K562 (cell line): ENCODE results near the gene PITX2. TPM values are rescaled to one million over a fixed set of nuclear protein-coding genes. Genes with fewer than 3 reads are reported as not detected.

Experiments
- ATAC-seq: fragments of 200-7000 bp; cut with Tn5 transposase; 3 replicates; pipeline ENCODE4 v1.9.1; 2020; ENCODE audit warnings: moderate library complexity
- BruUV-seq: library from RNA; stranded (reverse); fragments of 400-500 nt; replicated peaks from 2 replicates; lab custom pipeline; 2021; lab: Mats Ljungman, UMichigan
- CTCF ChIA-PET: fragments of 300-600 bp; formaldehyde crosslinking; extraction: SDS; loops from one replicate; lab custom pipeline; 2021; ENCODE audit warnings: low intra/inter-chr PET ratio; lab: Yijun Ruan, JAX
- POLR2A ChIA-PET: fragments of 300-600, 350-650 bp; sonication (Branson Sonifier 250); formaldehyde crosslinking; extraction: SDS; loops from one replicate; lab custom pipeline; 2021; ENCODE audit warnings: antibody characterized with exemption, inconsistent platforms; lab: Yijun Ruan, JAX
- DNase-seq, 4 experiments: peaks; one replicate each; pipeline versions ENCODE4 v3.0.0 to v3.0.0-alpha.2; 2011 to 2018; ENCODE audit warnings: low spot score in 3 of 4, mixed read lengths in 3 of 4; ENCODE audit errors: extremely low read depth in 1 of 4
- FAIRE-seq: peaks from 2 replicates; lab custom pipeline; 2011; peaks lifted over from hg19 to GRCh38; lab: Jason Lieb, UNC
- H2AFZ ChIP-seq: 2 replicates; pipeline ENCODE4 v1.6.0; 2011; ENCODE audit warnings: low read depth, low read length, control low read depth, inconsistent platforms
- H3K27ac ChIP-seq: fragments of 200-600 bp; 3 replicates; pipeline ENCODE4 v1.8.0; 2011; ENCODE audit warnings: low read depth, mild to moderate bottlenecking, control low read depth, inconsistent platforms, low read length, moderate library complexity, mixed read lengths; ENCODE audit errors: extremely low read depth
- H3K27me3 ChIP-seq, 2 experiments: fragments of 300-600 bp in 1 of 2; 2 replicates in 1 of 2; 3 replicates in 1 of 2; pipeline versions ENCODE4 v1.6.0 to v1.8.0; 2011; ENCODE audit warnings: inconsistent platforms in 2 of 2, low read length in 2 of 2, mild to moderate bottlenecking in 1 of 2, mixed read lengths in 1 of 2, moderate library complexity in 1 of 2; ENCODE audit not compliant: control insufficient read depth in 2 of 2, insufficient read depth in 2 of 2
- H3K36me3 ChIP-seq: fragments of 300-600 bp; 3 replicates; pipeline ENCODE4 v1.8.0; 2011; ENCODE audit warnings: mild to moderate bottlenecking, low read length, inconsistent platforms; ENCODE audit not compliant: control insufficient read depth, insufficient read depth
- H3K4me1 ChIP-seq, 2 experiments: fragments of 200-600 bp in 1 of 2; replicated peaks in 1 of 2; 2 replicates in 1 of 2; 3 replicates in 1 of 2; pipeline versions ENCODE4 v1.5.1 to v1.8.0; 2011; ENCODE audit warnings: inconsistent platforms in 2 of 2, low read length in 2 of 2, mild to moderate bottlenecking in 1 of 2, mixed read lengths in 1 of 2, moderate library complexity in 1 of 2; ENCODE audit not compliant: control insufficient read depth in 2 of 2, insufficient read depth in 2 of 2
- H3K4me2 ChIP-seq: 2 replicates; pipeline ENCODE4 v1.6.1; 2011; ENCODE audit warnings: low read length, control low read depth, inconsistent platforms, mixed read lengths; ENCODE audit not compliant: insufficient read depth
- H3K4me3 ChIP-seq: fragments of 200-600 bp; sonication (generic), shearing (Covaris generic); 2 replicates; pipeline ENCODE4 v1.5.1; 2016; ENCODE audit warnings: control low read depth, inconsistent platforms
- H3K79me2 ChIP-seq: fragments of 200-600 bp; 3 replicates; pipeline ENCODE4 v1.8.0; 2011; ENCODE audit warnings: low read length, inconsistent platforms; ENCODE audit not compliant: control insufficient read depth, insufficient read depth
- H3K9ac ChIP-seq, 2 experiments: 2 replicates each; pipeline versions ENCODE4 v1.6.0 to v1.6.1; 2011; ENCODE audit warnings: low read depth in 2 of 2, low read length in 2 of 2, control low read depth in 1 of 2, inconsistent platforms in 1 of 2, mild to moderate bottlenecking in 1 of 2, mixed read lengths in 1 of 2; ENCODE audit not compliant: insufficient read depth in 1 of 2
- H3K9me1 ChIP-seq: one replicate; pipeline ENCODE4 v1.6.0; 2011; ENCODE audit warnings: inconsistent platforms, mild to moderate bottlenecking, low read length, moderate library complexity; ENCODE audit not compliant: control insufficient read depth, insufficient read depth
- H3K9me3 ChIP-seq: replicated peaks from 2 replicates; pipeline ENCODE4 v1.5.1; 2011; ENCODE audit warnings: low read depth, low read length, inconsistent platforms; ENCODE audit not compliant: control insufficient read depth, insufficient read depth
- H4K20me1 ChIP-seq: replicated peaks from 2 replicates; pipeline ENCODE4 v1.6.1; 2011; ENCODE audit warnings: low read length, inconsistent platforms, mixed read lengths; ENCODE audit not compliant: control insufficient read depth, insufficient read depth
- BCOR ChIP-seq: fragments of 450-650 bp; IDR thresholded peaks from 2 replicates; pipeline ENCODE4 v1.6.1; 2016
- HDAC8 ChIP-seq: fragments of 450-650 bp; IDR thresholded peaks from 2 replicates; pipeline ENCODE4 v1.6.1; 2016; ENCODE audit warnings: mild to moderate bottlenecking, missing genetic modification characterization, moderate library complexity, missing compliant biosample characterization
- HIVEP1 ChIP-seq: fragments of 250-450 bp; sonication (Bioruptor Pico); IDR thresholded peaks from 2 replicates; pipeline ENCODE4 v1.4.0; 2020; ENCODE audit warnings: mild to moderate bottlenecking
- NFIX ChIP-seq: fragments of 250-450 bp; sonication (Bioruptor Pico); IDR thresholded peaks from 2 replicates; pipeline ENCODE4 v1.4.0; 2020; ENCODE audit warnings: low read depth, mild to moderate bottlenecking, moderate library complexity
- NFRKB ChIP-seq: fragments of 450-650 bp; IDR thresholded peaks from 2 replicates; pipeline ENCODE4 v1.6.1; 2016; ENCODE audit warnings: low read depth
- NONO ChIP-seq, 2 experiments: fragments of 200-400 bp in 1 of 2; fragments of 450-650 bp in 1 of 2; formaldehyde crosslinking in 1 of 2; IDR thresholded peaks; 2 replicates each; pipeline ENCODE4 v1.6.1; 2017; ENCODE audit warnings: low read depth in 2 of 2, mild to moderate bottlenecking in 2 of 2, moderate library complexity in 2 of 2, low read length in 1 of 2
- ZNF134 ChIP-seq: fragments of 250-450 bp; sonication (Bioruptor Pico); conservative IDR thresholded peaks from 2 replicates; pipeline ENCODE4 v1.4.0; 2020
- ZNF79 ChIP-seq: fragments of 250-450 bp; sonication (Bioruptor Pico); IDR thresholded peaks from 2 replicates; pipeline ENCODE4 v1.4.0; 2020; ENCODE audit warnings: low read depth, mild to moderate bottlenecking, moderate library complexity
- WGBS: fragments of 100-300 bp; shearing (Covaris generic); methylation state at CpG from one replicate; pipeline ENCODE4 v1.1.6; 2016; ENCODE audit warnings: low coverage, mixed read lengths; ENCODE audit not compliant: insufficient coverage; ENCODE audit errors: missing lambda C conversion rate; 5-methylcytosine and 5-hydroxymethylcytosine counted together
- in situ Hi-C: fragments of 300-500 bp; cut with MboI; formaldehyde crosslinking; loops from 4 replicates; pipeline ENCODE4 v1.15.0; 2018; ENCODE audit warnings: inconsistent platforms, mixed read lengths
- intact Hi-C: fragments of 100-400 bp; cut with micrococcal nuclease; formaldehyde crosslinking; loops from 2 replicates; pipeline ENCODE4 v1.14.2; 2022
- polyA plus RNA-seq, 8 experiments: library from polyadenylated mRNA; depleted of rRNA in 4 of 8; stranded (reverse) in 5 of 8; unstranded in 3 of 8; fragments of >200 nt; fragmentation: Nextera tagmentation in 2 of 8; fragmentation: Illumina TruSeq in 1 of 8; extraction: Ambion mirVana in 2 of 8; extraction: Trizol in 1 of 8; gene quantifications; 2 replicates each; pipeline versions ENCODE4 v1.2.1 to v1.2.3, GENCODE V29; 2011 to 2014; ENCODE audit warnings: inconsistent platforms in 1 of 8, missing spikeins in 1 of 8
- total RNA-seq, 7 experiments: library from RNA; depleted of rRNA in 6 of 7; stranded (reverse); fragments of >200 nt in 6 of 7; fragmentation: Illumina TruSeq in 2 of 7; extraction: Trizol in 2 of 7; gene quantifications; 2 replicates each; pipeline versions ENCODE4 v1.2.1 to v1.2.3, GENCODE V29; 2011 to 2021; ENCODE audit warnings: low replicate concordance in 1 of 7

PITX2 gene
- total and polyA plus RNA-seq, 9 of the 15 experiments (the other 6 are each of a cell fraction or from before 2014, with no cell fraction given) = 0.08 TPM; not detected in 8

- Histone ChIP-seq H3K27ac (no peak overlapping the region), H3K36me3 (no peaks in the 10 kb centered on the region), H3K9ac (no peak overlapping the region), H4K20me1 (no peaks in the 10 kb centered on the region), H3K4me3 (no peak overlapping the region), H3K27me3 (peaks cover 37 to 64% of the 10 kb centered on the region in 2 experiments), H3K4me1 (peaks cover 0 to 8% of the 10 kb centered on the region in 2 experiments; a peak in 1 of 5 replicates), H3K9me3 (no peaks in the 10 kb centered on the region), H3K79me2 (no peaks in the 10 kb centered on the region), H3K9me1 (no peaks in the 10 kb centered on the region), H2AFZ (no peak overlapping the region), H3K4me2 (no peak overlapping the region)
- no TSS peak for BruUV-seq
- no peak for TF ChIP-seq NONO (IDR thresholded peaks at IDR 0.05; ENCODE audit: low read depth in 2 of 2, low read length in 1 of 2)
- TF ChIP-seq NFRKB = no peak
- no peak for TF ChIP-seq ZNF134
- no peak for TF ChIP-seq NFIX (CRISPR knock-in tag)
- no peak for TF ChIP-seq HIVEP1 (CRISPR knock-in tag)
- no peak for TF ChIP-seq ZNF79 (CRISPR knock-in tag)
- TF ChIP-seq HDAC8 (tag) = no peak
- TF ChIP-seq BCOR = no peak
- WGBS = 3% methylated on average over 7 of the region's 7 CpGs
- intact Hi-C loops = no loop called here
- DNase-seq (no peak), FAIRE-seq (no peak), ATAC-seq (no peak)
- ChIA-PET POLR2A (interaction anchor here (0.7 kb wide), 1 partner anchor 1410 kb away, joined by 4 read pairs; no protein-coding TSS in a partner anchor), CTCF (no interaction called here)
- in situ Hi-C loops = no loop called here
Measured at GRCh38 chr4:110620322-110620690, 2.6 kb downstream of the PITX2 start.
